Body of pancreas (tissue), 4 donors: Measurements from ENCODE around the gene RXRA.
A peak's percentile ranks its signal among the peaks of the same experiment; 100 is the strongest.

Experiments used
- POLR2A ChIP-seq, 3 donors: fragments of 450-650 bp; IDR thresholded peaks; one replicate each; pipeline ENCODE4 v1.6.1; 2016; ENCODE audit warnings: antibody characterized with exemption in 3 of 3, mild to moderate bottlenecking in 2 of 3
- TF ChIP-seq, protein P1 (sequence below), 7 experiments: fragments of 450-650 bp in 4 of 7; fragments of 200-600 bp in 3 of 7; sonication (generic) in 3 of 7; IDR thresholded peaks; one replicate each; pipeline ENCODE4 v1.5.1; 2016 to 2019; ENCODE audit warnings: antibody characterized with exemption in 7 of 7

DNA sequence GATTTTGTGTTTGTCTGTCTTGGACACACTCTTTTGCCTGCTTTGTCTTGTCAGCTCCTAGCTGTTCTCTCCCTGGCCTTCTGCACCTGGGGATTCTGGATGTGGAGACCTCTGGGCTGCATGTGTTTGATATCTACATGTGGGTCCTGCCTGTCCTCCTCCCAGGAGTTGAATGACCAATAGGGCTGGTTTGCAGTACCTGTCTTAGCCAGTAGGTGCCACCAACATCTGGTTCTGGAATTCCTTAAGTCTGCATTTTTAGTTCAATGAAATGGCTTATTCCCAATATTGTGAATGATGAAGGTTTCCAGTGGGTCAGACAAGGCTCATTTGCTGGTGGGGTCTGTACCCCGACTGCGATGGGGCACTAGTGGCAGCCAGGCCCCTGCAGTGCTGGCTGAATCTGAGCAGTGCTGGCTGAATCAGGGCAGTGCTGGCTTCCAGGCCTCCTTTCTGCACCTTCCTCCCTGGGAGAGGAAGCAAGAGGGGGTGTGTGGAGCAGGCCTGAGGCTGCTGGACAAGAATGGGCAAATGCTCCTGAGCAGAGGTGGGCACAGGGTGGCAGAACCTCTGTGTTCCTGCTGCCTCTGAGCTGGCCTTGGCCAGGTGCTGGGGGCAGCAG is 73.3 kb downstream of the RXRA start:
- no peak for TF ChIP-seq POLR2A (IDR thresholded peaks at IDR 0.05)
- TF ChIP-seq, protein P1, sequence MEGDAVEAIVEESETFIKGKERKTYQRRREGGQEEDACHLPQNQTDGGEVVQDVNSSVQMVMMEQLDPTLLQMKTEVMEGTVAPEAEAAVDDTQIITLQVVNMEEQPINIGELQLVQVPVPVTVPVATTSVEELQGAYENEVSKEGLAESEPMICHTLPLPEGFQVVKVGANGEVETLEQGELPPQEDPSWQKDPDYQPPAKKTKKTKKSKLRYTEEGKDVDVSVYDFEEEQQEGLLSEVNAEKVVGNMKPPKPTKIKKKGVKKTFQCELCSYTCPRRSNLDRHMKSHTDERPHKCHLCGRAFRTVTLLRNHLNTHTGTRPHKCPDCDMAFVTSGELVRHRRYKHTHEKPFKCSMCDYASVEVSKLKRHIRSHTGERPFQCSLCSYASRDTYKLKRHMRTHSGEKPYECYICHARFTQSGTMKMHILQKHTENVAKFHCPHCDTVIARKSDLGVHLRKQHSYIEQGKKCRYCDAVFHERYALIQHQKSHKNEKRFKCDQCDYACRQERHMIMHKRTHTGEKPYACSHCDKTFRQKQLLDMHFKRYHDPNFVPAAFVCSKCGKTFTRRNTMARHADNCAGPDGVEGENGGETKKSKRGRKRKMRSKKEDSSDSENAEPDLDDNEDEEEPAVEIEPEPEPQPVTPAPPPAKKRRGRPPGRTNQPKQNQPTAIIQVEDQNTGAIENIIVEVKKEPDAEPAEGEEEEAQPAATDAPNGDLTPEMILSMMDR (IDR thresholded peaks at IDR 0.05) = peak in 6 of 7 experiments; percentile 19 to 47 (median 32)
